ENCODE data around the gene QRFP.
"Not testable (repeated sequence)": the region's sequence is repeated elsewhere in the genome, so short reads cannot be mapped to it uniquely, and the experiment has no call there.

QRFP gene

GRCh38 chr9:130862217-130862616, 34.4 kb downstream of the QRFP start:
- no peak overlapping the region for H3K4me3 ChIP-seq (ENCODE audit: low read length)
- no peak for TF ChIP-seq ZNF274 (IDR thresholded peaks at IDR 0.05; ENCODE audit: low read depth, low read length)

DNA sequence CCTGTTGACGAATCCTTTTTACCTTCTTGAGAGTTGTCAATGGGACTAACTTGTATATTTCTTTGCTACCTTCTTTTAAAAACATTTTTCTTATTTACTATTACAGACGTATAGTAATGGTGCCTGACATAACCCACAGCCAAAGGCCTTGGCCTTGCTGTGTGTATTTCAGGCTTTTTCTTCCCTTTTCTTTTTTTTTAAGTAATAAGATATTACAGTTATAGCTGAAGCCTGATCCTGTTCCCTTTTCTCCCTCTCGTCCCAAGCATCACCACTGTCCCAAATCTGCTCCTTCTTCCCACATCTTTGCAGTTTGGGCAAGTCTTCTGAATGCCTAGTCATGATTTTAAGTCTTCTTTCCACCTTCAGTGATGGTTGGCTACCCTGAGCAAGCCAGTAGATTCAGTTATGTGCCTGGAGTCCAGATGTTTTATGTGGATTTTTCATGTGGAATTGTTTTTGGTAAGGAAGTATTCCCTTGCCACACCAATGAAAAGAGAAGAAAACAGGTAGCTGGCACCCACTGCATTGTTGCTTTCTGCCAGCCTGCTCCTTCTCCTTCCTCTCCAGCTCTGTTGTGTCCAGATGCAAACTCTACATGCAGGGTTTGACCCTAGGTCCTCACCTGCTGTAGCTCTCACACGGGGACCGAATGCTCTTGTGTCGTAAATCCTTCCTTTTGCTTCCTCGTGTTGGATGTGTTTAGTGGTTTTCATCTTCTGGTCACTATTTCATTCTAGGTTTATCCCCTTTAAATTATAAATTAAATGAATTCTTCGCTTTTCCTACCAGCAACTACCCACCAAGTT, 35.0 kb downstream of the QRFP start:
- no peak overlapping the region for H3K4me3 ChIP-seq (ENCODE audit: low read length)
- TF ChIP-seq ZNF274 (IDR thresholded peaks at IDR 0.05; ENCODE audit: low read depth, low read length): no peak

GRCh38 chr9:130860458-130861316, 35.9 kb downstream of the QRFP start:
- no peak for TF ChIP-seq ZNF274 (IDR thresholded peaks at IDR 0.05; ENCODE audit: low read depth, low read length)
- H3K4me3 ChIP-seq (ENCODE audit: low read length): no peak overlapping the region

DNA sequence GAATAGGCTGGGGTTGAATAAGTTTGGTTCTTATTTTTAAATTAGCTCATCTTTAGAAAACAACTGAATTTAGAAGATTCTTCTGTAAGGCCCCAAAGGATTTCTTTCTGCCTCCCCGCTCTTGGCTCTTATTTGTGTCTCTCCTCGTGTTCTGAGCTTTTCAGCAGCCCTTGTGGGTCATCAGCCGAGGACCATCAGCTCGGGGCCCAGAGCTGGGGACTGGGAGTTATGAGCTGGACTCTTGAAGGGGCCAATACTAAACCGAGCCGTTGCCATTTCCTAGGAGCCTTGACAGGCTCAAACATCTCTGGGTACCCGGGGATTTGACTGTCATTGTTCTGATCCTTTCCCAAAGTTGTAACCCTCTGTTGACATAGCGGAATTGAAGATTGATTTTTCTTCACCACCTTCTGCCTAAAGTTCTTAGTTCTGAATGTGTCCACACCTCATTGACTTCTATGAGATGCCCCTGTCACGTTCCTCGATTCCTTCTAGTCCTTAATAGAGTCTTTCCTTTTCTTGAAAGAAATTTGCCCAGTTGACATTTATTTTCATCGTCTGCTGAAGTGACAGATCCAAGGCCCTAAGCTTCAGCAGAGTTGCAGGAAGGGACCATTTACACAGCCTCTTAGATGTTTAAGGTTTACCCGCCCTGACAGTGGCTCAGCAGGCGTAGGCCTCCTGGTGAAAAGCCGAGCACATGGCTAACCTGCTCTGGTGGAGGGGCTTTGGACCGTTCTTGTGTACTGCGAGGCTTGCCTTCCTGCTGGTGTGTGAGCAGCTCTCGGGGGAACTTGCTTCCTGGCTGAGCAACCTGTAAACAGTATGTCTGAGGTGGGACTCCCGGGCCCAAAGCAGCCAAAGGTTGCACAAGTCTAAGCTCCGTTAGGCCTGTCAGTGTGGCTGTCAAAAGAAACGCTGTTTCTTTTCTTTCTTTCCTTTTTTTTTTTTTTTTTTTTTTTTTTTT, 37.6 kb downstream of the QRFP start:
- TF ChIP-seq ZNF274 (IDR thresholded peaks at IDR 0.05; ENCODE audit: low read depth, low read length): no peak
- H3K4me3 ChIP-seq (ENCODE audit: low read length): no peak overlapping the region

DNA sequence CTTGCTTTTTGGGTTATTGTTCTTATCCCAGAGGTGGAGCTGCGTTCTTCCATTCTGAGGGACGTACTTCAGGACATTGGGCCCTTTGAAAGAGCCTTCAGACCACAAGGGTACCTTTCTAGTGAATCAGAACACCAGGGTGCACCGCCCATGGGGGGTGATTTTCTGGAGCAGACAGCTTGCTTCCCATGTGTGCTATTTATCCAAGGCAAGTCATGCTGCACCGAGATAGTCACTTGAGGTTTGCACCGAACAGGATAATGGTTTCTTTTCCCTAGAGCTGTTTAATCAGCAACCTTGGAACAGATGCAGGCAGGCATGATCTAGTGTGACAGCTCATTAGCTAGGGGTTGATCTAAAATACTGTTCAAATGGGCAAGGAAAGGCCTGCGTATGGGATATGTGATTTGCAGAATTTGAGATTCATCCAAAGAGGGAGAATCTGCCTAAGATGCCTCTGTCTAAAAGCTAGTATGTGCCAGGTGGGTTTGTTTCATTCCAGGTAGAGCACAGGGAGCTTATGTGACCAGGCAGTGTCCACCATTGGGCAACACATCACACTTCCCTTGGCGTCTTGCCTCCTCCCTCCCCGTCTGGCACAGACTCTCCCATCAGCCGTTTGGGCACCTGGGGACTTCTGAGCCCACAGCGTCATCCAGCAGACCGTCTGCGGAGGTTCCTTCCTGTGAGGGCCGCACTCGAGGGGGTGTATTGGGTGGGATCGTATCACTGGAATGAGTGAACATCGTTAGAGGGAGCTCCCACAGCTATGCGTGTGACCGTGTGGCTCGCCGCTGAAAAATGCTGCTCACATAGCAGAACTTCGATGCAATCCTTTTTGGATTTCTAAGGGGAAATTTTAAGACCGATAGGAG, 38.5 kb downstream of the QRFP start:
- H3K4me3 ChIP-seq (ENCODE audit: low read length): no peak overlapping the region
- TF ChIP-seq ZNF274 (IDR thresholded peaks at IDR 0.05; ENCODE audit: low read depth, low read length): no peak

- no peak for TF ChIP-seq ZNF274 (IDR thresholded peaks at IDR 0.05; ENCODE audit: low read depth, low read length)
- no peak overlapping the region for H3K4me3 ChIP-seq (ENCODE audit: low read length)
Observed at GRCh38 chr9:130856474-130856873, 40.1 kb downstream of the QRFP start.

DNA sequence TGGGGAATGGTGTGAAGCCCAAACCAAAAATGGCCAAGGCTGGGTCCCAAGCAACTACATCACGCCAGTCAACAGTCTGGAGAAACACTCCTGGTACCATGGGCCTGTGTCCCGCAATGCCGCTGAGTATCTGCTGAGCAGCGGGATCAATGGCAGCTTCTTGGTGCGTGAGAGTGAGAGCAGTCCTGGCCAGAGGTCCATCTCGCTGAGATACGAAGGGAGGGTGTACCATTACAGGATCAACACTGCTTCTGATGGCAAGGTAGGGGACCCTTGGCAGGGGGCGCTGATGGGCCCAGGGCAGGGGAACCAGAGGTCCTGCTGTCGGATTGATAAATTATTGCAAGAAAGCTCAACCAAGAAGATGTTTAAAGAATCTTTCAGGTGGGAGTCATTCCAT, 41.8 kb downstream of the QRFP start:
- no peak overlapping the region for H3K4me3 ChIP-seq (ENCODE audit: low read length)
- TF ChIP-seq ZNF274 (IDR thresholded peaks at IDR 0.05; ENCODE audit: low read depth, low read length): no peak

GRCh38 chr9:130854092-130854491, 42.5 kb downstream of the QRFP start:
- no peak for TF ChIP-seq ZNF274 (IDR thresholded peaks at IDR 0.05; ENCODE audit: low read depth, low read length)
- H3K4me3 ChIP-seq (ENCODE audit: low read length): no peak overlapping the region

GRCh38 chr9:130852801-130853200, 43.8 kb downstream of the QRFP start:
- TF ChIP-seq ZNF274 (IDR thresholded peaks at IDR 0.05; ENCODE audit: low read depth, low read length): no peak
- H3K4me3 ChIP-seq (ENCODE audit: low read length): no peak overlapping the region

DNA sequence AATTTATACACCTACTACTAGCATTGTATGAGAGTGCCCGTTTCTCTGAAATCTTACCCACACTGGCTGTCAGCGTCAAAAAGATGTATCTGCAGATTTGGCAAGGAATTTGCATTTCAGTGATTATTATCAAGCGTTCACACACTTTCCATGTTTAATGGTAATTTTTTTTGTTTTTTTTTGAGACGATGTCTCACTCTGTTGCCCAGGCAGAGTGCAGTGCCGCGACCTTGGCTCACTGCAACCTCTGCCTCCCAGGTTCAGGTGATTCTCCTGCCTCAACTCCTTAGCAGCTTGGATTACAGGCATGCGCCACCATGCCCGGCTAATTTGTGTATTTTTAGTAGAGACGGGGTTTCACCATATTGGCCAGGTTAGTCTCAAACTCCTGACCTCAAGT, 47.3 kb downstream of the QRFP start:
- no peak overlapping the region for H3K4me3 ChIP-seq (ENCODE audit: low read length)
- TF ChIP-seq ZNF274 (IDR thresholded peaks at IDR 0.05; ENCODE audit: low read depth, low read length): no peak

DNA sequence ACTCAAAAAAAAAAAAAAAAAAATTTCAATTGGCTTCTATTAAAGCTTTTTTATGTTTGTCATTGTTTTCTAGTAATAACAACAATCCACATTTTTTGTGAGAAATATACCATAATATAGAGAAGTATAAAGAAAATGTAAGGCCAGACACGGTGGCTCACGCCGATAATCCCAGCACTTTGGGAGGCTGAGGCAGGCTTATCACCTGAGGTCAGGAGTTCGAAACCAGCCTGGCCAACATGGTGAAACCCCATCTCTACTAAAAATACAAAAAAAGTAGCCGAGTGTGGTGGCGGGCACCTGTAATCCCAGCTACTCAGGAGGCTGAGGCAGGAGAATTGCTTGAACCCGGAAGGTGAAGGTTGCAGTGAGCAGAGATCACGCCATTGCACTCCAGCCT, 48.1 kb downstream of the QRFP start:
- not testable (repeated sequence) for H3K4me3 ChIP-seq (ENCODE audit: low read length)

DNA sequence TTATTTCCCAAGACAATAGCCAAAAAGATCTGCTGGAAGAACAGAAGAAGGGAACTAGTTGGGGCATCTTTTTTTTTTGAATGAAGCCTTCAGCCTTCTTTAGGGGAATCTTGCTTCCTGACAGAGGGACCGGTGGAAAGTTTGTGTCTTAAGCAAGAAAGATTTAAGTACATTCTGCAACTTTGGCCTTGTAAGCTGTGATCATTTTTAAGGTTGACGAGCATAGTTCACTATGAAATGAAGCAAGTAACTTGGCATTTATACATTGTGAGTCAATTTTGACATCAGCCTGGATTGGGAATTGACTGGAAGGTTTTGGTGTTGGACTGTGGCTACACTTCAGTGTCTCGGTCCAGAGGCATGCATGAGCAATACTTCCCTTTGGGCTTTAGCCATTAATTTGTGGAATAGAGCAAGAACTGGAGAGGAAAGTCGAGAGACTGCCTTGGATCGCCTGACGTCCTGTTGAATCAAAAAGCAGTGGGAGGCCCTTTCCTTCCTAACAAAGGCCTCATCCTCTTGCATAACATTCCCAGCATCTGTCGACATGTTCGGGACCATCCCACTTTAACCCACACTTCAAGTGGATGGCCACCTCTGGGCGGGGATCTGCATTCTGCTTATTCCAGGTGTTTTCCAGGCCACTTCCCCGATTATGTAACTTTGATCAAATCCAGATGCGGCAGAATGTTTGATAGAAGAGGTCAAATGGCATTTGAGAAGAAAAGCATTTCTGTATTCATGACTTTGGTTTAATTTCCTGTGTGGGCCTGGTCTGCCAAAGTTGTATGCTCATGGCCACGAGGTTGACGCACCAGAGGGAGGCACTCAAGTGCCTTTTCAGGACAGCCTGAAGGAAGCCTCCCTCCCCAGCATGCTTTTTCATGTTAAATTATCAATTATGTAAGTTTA, 49.0 kb downstream of the QRFP start:
- no peak for TF ChIP-seq ZNF274 (IDR thresholded peaks at IDR 0.05; ENCODE audit: low read depth, low read length)
- H3K4me3 ChIP-seq (ENCODE audit: low read length): no peak overlapping the region

All from GM08714 (cell line).